ENCODE data around the gene AKAP4.

Gene AKAP4

GRCh38 chrX:50165727-50166126 is 35.1 kb downstream of the AKAP4 start:
- H3K79me2 ChIP-seq (ENCODE audit: insufficient read depth, low read length), result no peaks in the 10 kb centered on the region
- H3K4me2 ChIP-seq (ENCODE audit: low read length), result no peak overlapping the region
- H3K4me3 ChIP-seq (ENCODE audit: low read depth, low read length, poor library complexity, severe bottlenecking), result no peak overlapping the region
- H3K9ac ChIP-seq (ENCODE audit: low read length), result no peak overlapping the region
- H3K9me2 ChIP-seq (ENCODE audit: low read depth, low read length), result no peaks in the 10 kb centered on the region
- TF ChIP-seq CTCF (IDR thresholded peaks at IDR 0.05; ENCODE audit: low read length) (no peak), EZH2 (IDR thresholded peaks at IDR 0.05; ENCODE audit: borderline replicate concordance, low read length) (no peak)
- no peaks in the 10 kb centered on the region for H3K36me3 ChIP-seq (ENCODE audit: insufficient read depth, low read length)
- H4K20me1 ChIP-seq (ENCODE audit: insufficient read depth, low read length), result no peaks in the 10 kb centered on the region
- H3K27ac ChIP-seq (ENCODE audit: low read depth, low read length, poor library complexity, severe bottlenecking), result no peak overlapping the region
- no peak overlapping the region for H2AFZ ChIP-seq (ENCODE audit: low read length)
- H3K9me3 ChIP-seq (ENCODE audit: low read length), result no peaks in the 10 kb centered on the region
- H3F3A ChIP-seq (ENCODE audit: insufficient read depth, low read length), result no peaks in the 10 kb centered on the region
- no peaks in the 10 kb centered on the region for H3K27me3 ChIP-seq (ENCODE audit: insufficient read depth, low read length)
- H3K4me1 ChIP-seq (ENCODE audit: insufficient read depth, low read length, severe bottlenecking), result no peaks in the 10 kb centered on the region

- Histone ChIP-seq H3K9me2 (ENCODE audit: low read depth, low read length) (no peaks in the 10 kb centered on the region), H3F3A (ENCODE audit: insufficient read depth, low read length) (no peaks in the 10 kb centered on the region), H3K4me3 (ENCODE audit: low read depth, low read length, poor library complexity, severe bottlenecking) (no peak overlapping the region), H3K9me3 (ENCODE audit: low read length) (no peaks in the 10 kb centered on the region), H3K4me2 (ENCODE audit: low read length) (no peak overlapping the region), H3K27ac (ENCODE audit: low read depth, low read length, poor library complexity, severe bottlenecking) (no peak overlapping the region), H4K20me1 (ENCODE audit: insufficient read depth, low read length) (no peaks in the 10 kb centered on the region), H3K79me2 (ENCODE audit: insufficient read depth, low read length) (no peaks in the 10 kb centered on the region), H2AFZ (ENCODE audit: low read length) (no peak overlapping the region), H3K36me3 (ENCODE audit: insufficient read depth, low read length) (no peaks in the 10 kb centered on the region), H3K27me3 (ENCODE audit: insufficient read depth, low read length) (no peaks in the 10 kb centered on the region), H3K4me1 (ENCODE audit: insufficient read depth, low read length, severe bottlenecking) (no peaks in the 10 kb centered on the region), H3K9ac (ENCODE audit: low read length) (no peak overlapping the region)
- no peak for TF ChIP-seq EZH2 (IDR thresholded peaks at IDR 0.05; ENCODE audit: borderline replicate concordance, low read length)
- TF ChIP-seq CTCF (IDR thresholded peaks at IDR 0.05; ENCODE audit: low read length), result no peak
These were observed 39.7 kb downstream of the AKAP4 start for GRCh38 chrX:50161127-50161526.

GRCh38 chrX:50158593-50158992 is 42.2 kb downstream of the AKAP4 start:
- H3K79me2 ChIP-seq (ENCODE audit: insufficient read depth, low read length), result no peaks in the 10 kb centered on the region
- no peak overlapping the region for H2AFZ ChIP-seq (ENCODE audit: low read length)
- no peak overlapping the region for H3K9ac ChIP-seq (ENCODE audit: low read length)
- no peaks in the 10 kb centered on the region for H3K9me3 ChIP-seq (ENCODE audit: low read length)
- no peaks in the 10 kb centered on the region for H4K20me1 ChIP-seq (ENCODE audit: insufficient read depth, low read length)
- TF ChIP-seq CTCF (IDR thresholded peaks at IDR 0.05; ENCODE audit: low read length) (no peak), EZH2 (IDR thresholded peaks at IDR 0.05; ENCODE audit: borderline replicate concordance, low read length) (no peak)
- no peaks in the 10 kb centered on the region for H3K4me1 ChIP-seq (ENCODE audit: insufficient read depth, low read length, severe bottlenecking)
- no peaks in the 10 kb centered on the region for H3F3A ChIP-seq (ENCODE audit: insufficient read depth, low read length)
- H3K27ac ChIP-seq (ENCODE audit: low read depth, low read length, poor library complexity, severe bottlenecking), result no peak overlapping the region
- no peaks in the 10 kb centered on the region for H3K36me3 ChIP-seq (ENCODE audit: insufficient read depth, low read length)
- no peak overlapping the region for H3K4me2 ChIP-seq (ENCODE audit: low read length)
- no peak overlapping the region for H3K4me3 ChIP-seq (ENCODE audit: low read depth, low read length, poor library complexity, severe bottlenecking)
- H3K27me3 ChIP-seq (ENCODE audit: insufficient read depth, low read length), result no peaks in the 10 kb centered on the region
- no peaks in the 10 kb centered on the region for H3K9me2 ChIP-seq (ENCODE audit: low read depth, low read length)

Measured in OCI-LY1 (cell line).